Astrocyte (in vitro differentiated cells and primary cell): ENCODE results near the gene DCX. TPM values are rescaled to one million over a fixed set of nuclear protein-coding genes. Genes with fewer than 3 reads are reported as not detected.

ENCODE experiments used
- DNase-seq: peaks from one replicate; pipeline ENCODE4 v3.0.0-alpha.2; 2010; ENCODE audit warnings: low read depth
- FAIRE-seq: peaks from 2 replicates; lab custom pipeline; 2011; peaks lifted over from hg19 to GRCh38; lab: Jason Lieb, UNC
- H2AFZ ChIP-seq: 2 replicates; pipeline ENCODE4 v1.6.0; 2012; ENCODE audit warnings: low read depth, low read length, inconsistent platforms
- H3K27ac ChIP-seq: 2 replicates; pipeline ENCODE4 v1.5.1; 2011; ENCODE audit warnings: low read depth, low read length, inconsistent platforms
- H3K27me3 ChIP-seq: 2 replicates; pipeline ENCODE4 v1.6.0; 2011; ENCODE audit warnings: low read length, inconsistent platforms; ENCODE audit not compliant: insufficient read depth
- H3K36me3 ChIP-seq: 2 replicates; pipeline ENCODE4 v1.5.1; 2011; ENCODE audit warnings: low read length, inconsistent platforms; ENCODE audit not compliant: insufficient read depth
- H3K4me1 ChIP-seq: 2 replicates; pipeline ENCODE4 v1.5.1; 2011; ENCODE audit warnings: low read length, inconsistent platforms; ENCODE audit not compliant: insufficient read depth
- H3K4me2 ChIP-seq: 2 replicates; pipeline ENCODE4 v1.6.0; 2012; ENCODE audit warnings: low read length, inconsistent platforms
- H3K4me3 ChIP-seq: 2 replicates; pipeline ENCODE4 v1.5.1; 2011; ENCODE audit warnings: low read depth, mild to moderate bottlenecking, low read length, inconsistent platforms; ENCODE audit not compliant: insufficient read depth
- H3K79me2 ChIP-seq: 2 replicates; pipeline ENCODE4 v1.6.0; 2012; ENCODE audit warnings: mild to moderate bottlenecking, low read length, inconsistent platforms; ENCODE audit not compliant: insufficient read depth
- H3K9ac ChIP-seq: 2 replicates; pipeline ENCODE4 v1.6.0; 2012; ENCODE audit warnings: mild to moderate bottlenecking, low read length, inconsistent platforms
- H3K9me3 ChIP-seq: 2 replicates; pipeline ENCODE4 v1.5.1; 2012; ENCODE audit warnings: low read depth, mild to moderate bottlenecking, low read length, inconsistent platforms; ENCODE audit not compliant: insufficient read depth
- H4K20me1 ChIP-seq: 2 replicates; pipeline ENCODE4 v1.6.0; 2012; ENCODE audit warnings: low read length, inconsistent platforms; ENCODE audit not compliant: insufficient read depth
- H3K27ac Mint-ChIP-seq: one replicate; pipeline ENCODE4 v1.8.0; 2021; ENCODE audit warnings: mild to moderate bottlenecking, mixed read lengths; ENCODE audit not compliant: unreplicated experiment
- H3K27me3 Mint-ChIP-seq: one replicate; pipeline ENCODE4 v1.8.0; 2021; ENCODE audit warnings: low read depth, mixed read lengths; ENCODE audit not compliant: unreplicated experiment
- H3K36me3 Mint-ChIP-seq: one replicate; pipeline ENCODE4 v1.8.0; 2021; ENCODE audit warnings: low read depth, mixed read lengths; ENCODE audit not compliant: unreplicated experiment
- H3K4me1 Mint-ChIP-seq: one replicate; pipeline ENCODE4 v1.8.0; 2021; ENCODE audit warnings: low read depth, mixed read lengths; ENCODE audit not compliant: unreplicated experiment
- H3K4me3 Mint-ChIP-seq: one replicate; pipeline ENCODE4 v1.8.0; 2021; ENCODE audit warnings: mild to moderate bottlenecking, moderate library complexity, mixed read lengths; ENCODE audit not compliant: unreplicated experiment
- H3K9me3 Mint-ChIP-seq: one replicate; pipeline ENCODE4 v1.8.0; 2021; ENCODE audit warnings: mild to moderate bottlenecking, mixed read lengths; ENCODE audit not compliant: unreplicated experiment
- EZH2 ChIP-seq: IDR thresholded peaks from 2 replicates; pipeline ENCODE4 v1.6.1; 2012; ENCODE audit warnings: mild to moderate bottlenecking, low read length, inconsistent platforms; ENCODE audit not compliant: insufficient read depth
- total RNA-seq: library from RNA; stranded (reverse); gene quantifications from 2 replicates; pipeline ENCODE4 v1.2.1, GENCODE V29; 2021
- TF ChIP-seq, protein P1 (sequence below): IDR thresholded peaks from 2 replicates; pipeline ENCODE4 v1.5.1; 2011; ENCODE audit warnings: low read depth, mild to moderate bottlenecking, inconsistent platforms, low read length, moderate library complexity; ENCODE audit not compliant: insufficient read depth

DCX gene
- total RNA-seq, 1 donor from 2014 or later, result 2.4 TPM

DNA sequence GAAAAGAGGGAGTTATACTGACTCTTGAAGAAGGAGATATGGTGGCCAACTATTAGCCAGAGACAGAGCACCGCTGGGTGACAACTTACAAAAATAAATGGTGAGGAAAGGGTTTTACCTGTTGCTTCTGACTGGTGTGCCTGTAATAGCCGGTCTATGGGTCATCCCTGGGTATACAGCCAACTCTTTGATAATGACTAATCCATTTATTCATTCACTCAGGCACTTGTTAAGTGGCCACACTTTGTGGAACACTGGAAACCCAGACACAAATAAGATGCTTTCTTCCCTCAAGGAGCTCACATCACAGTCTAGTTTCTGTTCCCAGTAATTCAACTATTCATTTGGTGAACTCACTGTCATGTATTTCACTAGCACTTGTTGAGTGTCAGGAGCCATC is 128.5 kb downstream of the DCX start:
- Histone ChIP-seq H3K27me3 (no peaks in the 10 kb centered on the region), H3K27ac (no peak overlapping the region), H3K36me3 (no peaks in the 10 kb centered on the region), H3K4me1 (no peaks in the 10 kb centered on the region), H3K9ac (no peak overlapping the region), H3K4me3 (no peak overlapping the region), H4K20me1 (no peaks in the 10 kb centered on the region), H2AFZ (no peak overlapping the region), H3K9me3 (no peaks in the 10 kb centered on the region), H3K79me2 (no peaks in the 10 kb centered on the region), H3K4me2 (no peak overlapping the region)
- no peaks in the 10 kb centered on the region for H3K36me3 Mint-ChIP-seq
- no peak overlapping the region for H3K4me3 Mint-ChIP-seq
- DNase-seq (no peak), FAIRE-seq (no peak)
- peaks cover 4% of the 10 kb centered on the region for H3K27me3 Mint-ChIP-seq
- H3K9me3 Mint-ChIP-seq, result no peaks in the 10 kb centered on the region
- peaks cover 3% of the 10 kb centered on the region for H3K4me1 Mint-ChIP-seq
- H3K27ac Mint-ChIP-seq, result no peak overlapping the region
- TF ChIP-seq EZH2, result no peak
- TF ChIP-seq, protein P1, sequence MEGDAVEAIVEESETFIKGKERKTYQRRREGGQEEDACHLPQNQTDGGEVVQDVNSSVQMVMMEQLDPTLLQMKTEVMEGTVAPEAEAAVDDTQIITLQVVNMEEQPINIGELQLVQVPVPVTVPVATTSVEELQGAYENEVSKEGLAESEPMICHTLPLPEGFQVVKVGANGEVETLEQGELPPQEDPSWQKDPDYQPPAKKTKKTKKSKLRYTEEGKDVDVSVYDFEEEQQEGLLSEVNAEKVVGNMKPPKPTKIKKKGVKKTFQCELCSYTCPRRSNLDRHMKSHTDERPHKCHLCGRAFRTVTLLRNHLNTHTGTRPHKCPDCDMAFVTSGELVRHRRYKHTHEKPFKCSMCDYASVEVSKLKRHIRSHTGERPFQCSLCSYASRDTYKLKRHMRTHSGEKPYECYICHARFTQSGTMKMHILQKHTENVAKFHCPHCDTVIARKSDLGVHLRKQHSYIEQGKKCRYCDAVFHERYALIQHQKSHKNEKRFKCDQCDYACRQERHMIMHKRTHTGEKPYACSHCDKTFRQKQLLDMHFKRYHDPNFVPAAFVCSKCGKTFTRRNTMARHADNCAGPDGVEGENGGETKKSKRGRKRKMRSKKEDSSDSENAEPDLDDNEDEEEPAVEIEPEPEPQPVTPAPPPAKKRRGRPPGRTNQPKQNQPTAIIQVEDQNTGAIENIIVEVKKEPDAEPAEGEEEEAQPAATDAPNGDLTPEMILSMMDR, result no peak

DNA sequence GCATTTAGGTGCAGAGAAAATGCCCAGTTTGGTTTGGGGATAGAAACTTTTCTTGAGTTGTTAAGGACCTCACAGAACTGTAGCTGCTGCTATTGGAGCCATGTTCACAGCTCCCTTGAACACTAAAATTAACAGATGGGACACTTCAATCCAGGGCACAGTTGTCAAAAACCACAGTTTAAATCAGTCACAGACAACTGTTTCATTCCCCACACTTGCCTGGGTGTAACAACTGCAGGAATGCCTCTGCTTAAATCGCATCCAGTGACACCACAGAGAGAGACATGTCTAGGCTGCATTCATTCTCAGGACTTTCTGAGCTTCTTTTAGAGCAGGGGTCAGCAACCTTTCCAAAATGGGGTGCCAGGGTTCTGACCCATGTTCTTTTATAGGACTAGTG is 129.0 kb downstream of the DCX start:
- Histone ChIP-seq H4K20me1 (no peaks in the 10 kb centered on the region), H2AFZ (no peak overlapping the region), H3K4me3 (no peak overlapping the region), H3K9ac (no peak overlapping the region), H3K79me2 (no peaks in the 10 kb centered on the region), H3K9me3 (no peaks in the 10 kb centered on the region), H3K36me3 (no peaks in the 10 kb centered on the region), H3K4me1 (no peaks in the 10 kb centered on the region), H3K4me2 (no peak overlapping the region), H3K27me3 (no peaks in the 10 kb centered on the region), H3K27ac (no peak overlapping the region)
- H3K36me3 Mint-ChIP-seq, result no peaks in the 10 kb centered on the region
- peaks cover 4% of the 10 kb centered on the region for H3K27me3 Mint-ChIP-seq
- TF ChIP-seq, protein P1, result no peak
- TF ChIP-seq EZH2, result no peak
- no peak for DNase-seq
- H3K9me3 Mint-ChIP-seq, result no peaks in the 10 kb centered on the region
- H3K4me3 Mint-ChIP-seq, result no peak overlapping the region
- H3K27ac Mint-ChIP-seq, result no peak overlapping the region
- FAIRE-seq, result peak; percentile 58
- H3K4me1 Mint-ChIP-seq, result peaks cover 3% of the 10 kb centered on the region

DNA sequence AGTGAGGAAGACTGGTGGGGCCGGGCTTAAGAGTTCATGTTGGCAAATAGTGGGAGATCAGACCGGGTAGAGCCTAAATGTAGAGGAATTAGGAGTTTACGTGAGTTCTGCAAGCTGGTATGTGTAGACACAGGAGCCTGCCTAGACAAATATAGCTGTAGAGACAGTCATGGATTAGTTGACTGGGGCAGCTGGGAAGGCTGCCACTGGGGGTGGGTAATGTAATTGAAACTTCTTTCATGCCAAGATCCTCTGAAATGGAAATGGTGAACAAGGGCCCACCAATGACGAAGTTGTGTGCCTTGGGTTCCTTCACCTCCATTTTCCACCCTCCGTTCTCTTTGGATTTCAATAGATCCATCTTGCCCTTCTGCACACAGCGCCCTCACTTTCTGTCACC is 129.9 kb downstream of the DCX start:
- Histone ChIP-seq H2AFZ (no peak overlapping the region), H3K4me2 (no peak overlapping the region), H3K9me3 (no peaks in the 10 kb centered on the region), H3K36me3 (no peaks in the 10 kb centered on the region), H3K27ac (no peak overlapping the region), H3K4me3 (no peak overlapping the region), H3K4me1 (no peaks in the 10 kb centered on the region), H3K79me2 (no peaks in the 10 kb centered on the region), H3K27me3 (no peaks in the 10 kb centered on the region), H4K20me1 (no peaks in the 10 kb centered on the region), H3K9ac (no peak overlapping the region)
- DNase-seq (no peak), FAIRE-seq (no peak)
- Mint-ChIP-seq H3K27ac (no peak overlapping the region), H3K27me3 (peaks cover 4% of the 10 kb centered on the region), H3K4me3 (no peak overlapping the region), H3K9me3 (no peaks in the 10 kb centered on the region), H3K4me1 (peaks cover 3% of the 10 kb centered on the region), H3K36me3 (no peaks in the 10 kb centered on the region)
- no peak for TF ChIP-seq EZH2
- TF ChIP-seq, protein P1, result no peak
